Measurements from ENCODE around the gene MTFMT. TPM values are rescaled to one million over a fixed set of nuclear protein-coding genes. Genes with fewer than 3 reads are reported as not detected.

MTFMT gene
- total and polyA plus RNA-seq, 4 donors, result 6.8 to 14.7 (median 8.4) TPM

- 60% methylated on average over 85 of the region's 85 CpGs for WGBS
- no peak for TF ChIP-seq JUND (IDR thresholded peaks at IDR 0.05)
- no peak for TF ChIP-seq REST (IDR thresholded peaks at IDR 0.05)
- TF ChIP-seq SP1 (IDR thresholded peaks at IDR 0.05), result no peak
- no peak for TF ChIP-seq GABPA (IDR thresholded peaks at IDR 0.05 in 1 of 2, conservative IDR thresholded peaks at IDR 0.05 in 1 of 2)
- TF ChIP-seq HNF4A (conservative IDR thresholded peaks at IDR 0.05), result no peak
- no peak for TF ChIP-seq EGR1 (IDR thresholded peaks at IDR 0.05; ENCODE audit: low read depth in 2 of 2)
- TF ChIP-seq FOXA1 (IDR thresholded peaks at IDR 0.05), result no peak
- TF ChIP-seq ATF3 (IDR thresholded peaks at IDR 0.05), result no peak
- no peak for TF ChIP-seq ZBTB33 (IDR thresholded peaks at IDR 0.05)
- TF ChIP-seq FOXA2 (IDR thresholded peaks at IDR 0.05), result no peak
- TF ChIP-seq NR2F2 (IDR thresholded peaks at IDR 0.05), result no peak
- TF ChIP-seq RXRA (IDR thresholded peaks at IDR 0.05), result no peak
- TF ChIP-seq RAD21 (IDR thresholded peaks at IDR 0.05), result no peak
- TF ChIP-seq CTCF (IDR thresholded peaks at IDR 0.05; ENCODE audit: low read depth, low read length, missing input control), result no peak
- TF ChIP-seq HNF4G (IDR thresholded peaks at IDR 0.05), result no peak
- TF ChIP-seq TAF1 (conservative IDR thresholded peaks at IDR 0.05), result no peak
- TF ChIP-seq MAX (IDR thresholded peaks at IDR 0.05), result no peak
- TF ChIP-seq YY1 (IDR thresholded peaks at IDR 0.05), result no peak
- no peak for DNase-seq (ENCODE audit: low spot score)
- no peak overlapping the region for H3K4me3 ChIP-seq (ENCODE audit: low read depth in 1 of 3, low read length in 3 of 3)
- H3K27me3 ChIP-seq (ENCODE audit: control insufficient read depth in 4 of 4, insufficient read depth in 4 of 4, low read length in 3 of 4), result no peaks in the 10 kb centered on the region
- no peak overlapping the region for H3K9ac ChIP-seq (ENCODE audit: low read depth in 1 of 2, low read length in 2 of 2)
- no peaks in the 10 kb centered on the region for H3K9me3 ChIP-seq (ENCODE audit: control insufficient read depth in 4 of 4, low read length in 3 of 4)
- peaks cover 0 to 5% (median 2%) of the 10 kb centered on the region in 4 donors for H3K4me1 ChIP-seq (ENCODE audit: control insufficient read depth in 4 of 4, insufficient read depth in 4 of 4, low read length in 3 of 4)
- no peaks in the 10 kb centered on the region for H3K36me3 ChIP-seq (ENCODE audit: control insufficient read depth in 4 of 4, insufficient read depth in 3 of 4, low read depth in 1 of 4, low read length in 3 of 4)
- H3K27ac ChIP-seq (ENCODE audit: low read depth in 1 of 2, low read length in 2 of 2), result no peak overlapping the region
Measured at GRCh38 chr15:65077291-65077980, 48.0 kb upstream of the MTFMT start.
